GM19193 (cell line): Measurements from ENCODE around the gene L2HGDH.
A peak's percentile ranks its signal among the peaks of the same experiment; 100 is the strongest.

Source experiments
- POLR2A ChIP-seq: IDR thresholded peaks from 4 replicates; pipeline ENCODE4 v1.6.1; 2011; ENCODE audit not compliant: insufficient read depth, insufficient read length; ENCODE audit errors: extremely low read depth

Gene L2HGDH

GRCh38 chr14:50311972-50312733 lies at the start of gene L2HGDH, which contains the start of gene DMAC2L:
L2HGDH (minus strand) TSS chr14:50312229; CDS start chr14:50312150, 79 bp downstream.
DMAC2L (plus strand) TSS chr14:50312324; CDS start chr14:50321488, 9,164 bp downstream.
- TF ChIP-seq POLR2A, result peak; percentile 94

GRCh38 chr14:50360851-50361250 lies 48.8 kb upstream of the L2HGDH start:
- TF ChIP-seq POLR2A, result no peak

- TF ChIP-seq POLR2A, result no peak
Observed at GRCh38 chr14:50360093-50360492, 48.1 kb upstream of the L2HGDH start.

DNA sequence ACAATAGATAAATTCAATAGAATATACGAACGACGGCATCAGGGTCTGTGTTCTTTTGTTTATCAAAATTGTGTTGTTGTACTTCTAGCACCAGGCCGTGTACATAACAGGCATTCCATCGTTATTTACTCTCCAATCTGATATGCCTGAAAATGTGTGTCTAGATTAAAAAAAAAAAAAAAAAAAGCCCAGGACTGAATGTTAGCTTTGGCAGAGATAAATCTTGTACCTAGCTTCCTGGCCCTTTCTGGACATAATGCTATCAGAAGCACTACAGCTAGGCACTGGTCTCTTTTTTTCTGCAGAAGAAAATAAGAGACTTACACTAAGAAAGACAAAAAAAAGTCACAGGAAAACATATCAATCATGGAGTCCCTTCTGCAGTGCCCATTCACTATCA lies 47.6 kb upstream of the L2HGDH start:
- no peak for TF ChIP-seq POLR2A

GRCh38 chr14:50357753-50358395 lies 45.8 kb upstream of the L2HGDH start:
- no peak for TF ChIP-seq POLR2A

GRCh38 chr14:50357124-50357523 lies 45.1 kb upstream of the L2HGDH start:
- no peak for TF ChIP-seq POLR2A

- TF ChIP-seq POLR2A, result no peak
Observed at GRCh38 chr14:50355692-50356091, 43.7 kb upstream of the L2HGDH start.

DNA sequence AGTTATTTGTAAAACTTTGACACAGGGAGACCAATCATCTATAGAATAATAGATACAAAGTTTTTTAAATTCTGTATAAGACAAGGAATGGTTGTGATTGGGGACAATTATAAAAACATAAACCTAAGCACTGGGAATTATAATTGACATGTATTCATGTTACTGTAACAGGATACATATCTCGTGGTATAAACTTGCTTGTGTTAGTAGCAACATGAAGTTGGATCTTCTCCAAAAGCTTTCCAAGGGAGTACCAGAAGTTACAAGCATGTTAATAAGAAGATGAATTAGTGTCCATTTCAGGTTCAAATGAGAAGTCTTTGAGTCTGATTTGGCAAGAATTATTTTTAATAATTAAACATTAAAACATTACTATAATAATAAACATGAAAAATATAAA lies 42.5 kb upstream of the L2HGDH start:
- TF ChIP-seq POLR2A, result no peak

- TF ChIP-seq POLR2A, result no peak
Observed at GRCh38 chr14:50353126-50353525, 41.1 kb upstream of the L2HGDH start.

DNA sequence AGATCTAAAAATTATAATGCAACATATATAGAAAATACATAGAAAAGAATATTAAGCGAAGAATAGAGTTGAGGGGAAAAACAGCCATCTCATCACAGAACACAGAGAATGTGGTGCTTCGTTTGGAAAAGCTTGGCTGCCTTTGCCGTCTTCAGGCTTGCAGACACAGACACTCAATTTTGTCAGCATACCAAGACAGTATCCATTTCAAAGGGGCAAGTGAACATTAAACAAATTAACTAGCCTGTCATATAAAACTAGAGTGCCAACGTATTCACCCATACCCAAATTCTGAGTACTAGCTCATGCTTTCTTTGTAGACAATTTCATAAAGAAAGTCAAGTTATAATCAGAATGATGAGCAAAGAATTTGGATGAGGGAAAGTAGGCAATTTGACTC lies 40.6 kb upstream of the L2HGDH start:
- no peak for TF ChIP-seq POLR2A

DNA sequence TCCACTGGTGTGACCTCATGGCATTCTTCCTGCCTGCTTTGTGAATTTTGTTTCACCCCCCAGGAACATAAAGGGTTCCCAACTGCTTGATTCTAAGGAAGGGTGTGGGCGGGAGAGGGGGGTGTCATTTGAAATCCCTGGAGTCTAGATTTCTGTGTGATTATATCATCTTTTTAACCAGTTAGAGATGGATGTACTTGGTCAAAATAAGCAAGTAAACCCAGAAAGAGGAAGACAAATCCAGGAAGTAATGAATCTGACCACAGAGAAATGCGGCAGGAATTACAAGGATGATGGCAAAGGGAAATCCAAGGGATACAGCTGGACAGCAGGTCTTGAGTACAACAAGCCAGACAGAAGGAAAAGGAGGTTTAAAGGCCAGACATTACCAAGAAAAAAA lies 38.9 kb upstream of the L2HGDH start:
- no peak for TF ChIP-seq POLR2A

DNA sequence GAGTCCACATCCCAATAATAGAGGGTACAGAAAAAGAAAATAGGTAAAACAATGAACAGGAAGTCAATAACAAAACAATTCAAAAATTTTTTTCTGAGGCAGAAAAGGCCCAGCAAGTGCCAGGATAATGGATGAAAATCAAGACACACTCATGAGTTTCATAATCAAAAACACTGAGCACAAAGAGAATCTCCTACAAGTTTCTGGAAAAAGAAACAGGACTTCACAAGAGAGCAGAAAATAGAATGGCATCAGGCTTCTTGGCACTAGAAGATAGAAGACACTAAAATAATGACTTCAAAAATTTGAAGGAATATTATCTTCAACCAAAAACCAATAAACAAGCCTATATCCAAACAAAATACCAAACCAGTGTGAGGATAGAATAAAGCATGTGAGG lies 36.9 kb upstream of the L2HGDH start:
- TF ChIP-seq POLR2A, result no peak

DNA sequence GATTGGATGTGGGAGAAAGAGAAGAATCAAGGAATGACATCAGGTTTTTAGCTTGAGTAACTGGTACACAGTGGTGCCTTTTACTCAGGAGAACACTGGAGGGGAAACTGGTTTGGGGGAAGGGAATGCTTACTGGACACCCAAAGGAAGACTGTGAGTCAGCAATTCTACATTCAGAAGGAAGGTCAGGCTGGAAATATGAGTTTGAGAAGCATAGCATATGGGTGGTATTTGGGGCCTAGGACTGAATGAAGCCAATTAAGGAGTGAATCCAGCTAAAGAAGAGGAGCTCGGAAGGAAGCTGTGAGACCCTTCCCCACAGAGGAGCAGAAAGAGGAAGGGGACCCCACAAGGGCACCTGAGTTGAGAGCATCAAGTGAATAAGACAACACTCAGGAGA lies 35.5 kb upstream of the L2HGDH start:
- TF ChIP-seq POLR2A, result no peak

DNA sequence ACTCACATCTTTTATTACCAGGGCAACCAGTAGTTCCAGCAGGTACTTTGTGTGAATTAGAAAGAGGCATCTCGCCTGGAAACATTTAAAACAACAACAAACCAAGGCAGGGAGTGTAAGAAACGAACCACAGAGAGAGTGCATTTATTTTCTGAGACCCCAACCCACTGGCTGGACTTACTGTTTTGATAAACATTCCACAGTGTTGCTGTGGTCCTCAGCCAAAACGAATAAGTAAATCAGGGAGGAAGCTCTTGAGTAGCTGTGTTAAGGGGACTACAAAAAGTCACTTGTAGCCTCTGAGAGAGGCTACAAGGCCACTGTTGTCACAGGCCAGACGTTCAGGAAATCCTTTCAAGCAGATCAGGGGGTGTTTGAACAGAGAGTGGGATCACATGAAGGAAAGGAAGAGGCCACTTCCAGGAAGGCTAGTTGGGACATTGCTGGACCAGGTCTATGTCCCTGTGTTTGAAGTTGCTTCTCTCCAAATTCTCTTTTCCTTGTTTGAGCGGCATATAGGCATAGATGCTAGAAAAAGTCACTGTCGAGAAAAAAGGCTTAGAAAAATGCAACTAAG lies 33.9 kb upstream of the L2HGDH start:
- no peak for TF ChIP-seq POLR2A

GRCh38 chr14:50344876-50345563 lies 33.0 kb upstream of the L2HGDH start:
- TF ChIP-seq POLR2A, result no peak
